Coronary artery (tissue), 2 donors: ENCODE measurements around the gene PRRT1.

ENCODE experiments used
- DNase-seq: peaks from one replicate; pipeline ENCODE4 v3.0.0-alpha.2; 2017; ENCODE audit warnings: low spot score
- H3K27ac ChIP-seq, 2 donors: fragments of 200-600 bp; sonication (generic); one replicate each; pipeline ENCODE4 v1.5.1; 2016 to 2019
- H3K4me3 ChIP-seq: fragments of 200-600 bp; sonication (generic); 2 replicates; pipeline ENCODE4 v1.5.1; 2016; ENCODE audit warnings: mild to moderate bottlenecking, moderate library complexity
- CTCF ChIP-seq: fragments of 200-600 bp; sonication (generic); IDR thresholded peaks from one replicate; pipeline ENCODE4 v1.5.1; 2019; ENCODE audit warnings: antibody characterized with exemption

PRRT1 gene

GRCh38 chr6:32163559-32164258 lies 12.0 kb upstream of the PRRT1 start:
- Histone ChIP-seq H3K4me3 (no peak overlapping the region), H3K27ac (peak overlapping the region in 1 of 2 donors; percentile 52)
- no peak for TF ChIP-seq CTCF
- DNase-seq = no peak

- no peak for DNase-seq
- no peak overlapping the region for H3K4me3 ChIP-seq
- no peak overlapping the region for H3K27ac ChIP-seq
- TF ChIP-seq CTCF = no peak
Measured at GRCh38 chr6:32158052-32158451, 6.3 kb upstream of the PRRT1 start.

GRCh38 chr6:32156891-32157290 lies 5.2 kb upstream of the PRRT1 start:
- Histone ChIP-seq H3K4me3 (no peak overlapping the region), H3K27ac (no peak overlapping the region)
- TF ChIP-seq CTCF = no peak
- no peak for DNase-seq

- Histone ChIP-seq H3K4me3 (peak overlapping the region; percentile 97), H3K27ac (peak overlapping the region; percentile 88 to 93)
- DNase-seq = no peak
- peak; percentile 41 for TF ChIP-seq CTCF
Measured at GRCh38 chr6:32154514-32155161, 2.9 kb upstream of the PRRT1 start.

GRCh38 chr6:32153564-32154513 lies 2.1 kb upstream of the PRRT1 start, which contains the start of gene PPT2:
TSS of gene PPT2 (plus strand) at chr6:32154141. CDS start at chr6:32154595, 454 bp downstream.
- peak within 1 kb of the TSS; percentile 88 to 93 for H3K27ac ChIP-seq
- TF ChIP-seq CTCF = no peak
- peak within 1 kb of the TSS; percentile 97 for H3K4me3 ChIP-seq
- DNase-seq = peak; percentile 96

GRCh38 chr6:32152769-32153563 lies 1.2 kb upstream of the PRRT1 start:
- Histone ChIP-seq H3K27ac (peak overlapping the region; percentile 88 to 93), H3K4me3 (peak overlapping the region; percentile 97)
- no peak for TF ChIP-seq CTCF
- no peak for DNase-seq
